ENCODE results near the gene UCHL5.

DNA sequence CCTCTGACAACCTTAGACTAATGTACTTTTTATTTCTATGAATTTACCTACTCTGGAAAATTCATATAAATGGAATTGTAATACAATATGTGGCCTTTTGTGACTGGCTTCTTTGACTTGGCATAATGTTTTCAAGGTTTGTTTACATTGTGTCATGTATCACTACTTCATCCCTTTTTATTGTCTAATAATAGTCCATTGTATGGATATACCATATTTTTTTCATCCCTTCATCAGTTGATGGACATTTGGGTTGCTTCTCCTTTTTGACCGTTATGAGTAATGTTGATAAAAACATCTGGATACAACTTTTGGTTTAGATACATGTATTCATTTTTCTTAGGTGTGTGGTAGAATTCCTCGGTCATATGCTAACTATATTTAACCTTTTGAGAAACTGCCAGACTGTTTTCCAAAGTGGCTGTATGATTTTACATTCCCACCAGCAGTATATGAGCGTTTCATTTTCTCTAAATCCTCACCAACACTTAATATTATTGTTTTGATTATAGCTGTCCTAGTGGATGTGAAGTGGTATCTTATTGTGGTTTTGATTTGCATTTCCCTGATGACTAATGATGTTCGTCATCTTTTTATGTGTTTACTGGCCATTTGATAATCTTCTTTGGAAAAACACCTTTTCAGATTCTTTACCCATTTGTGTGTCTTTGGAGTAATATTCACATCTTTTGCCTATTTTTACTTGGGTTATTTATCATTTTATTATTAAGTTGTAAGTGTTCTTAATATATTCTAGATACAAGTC lies 3.7 kb upstream of the UCHL5 start:
- TF ChIP-seq, protein P1, sequence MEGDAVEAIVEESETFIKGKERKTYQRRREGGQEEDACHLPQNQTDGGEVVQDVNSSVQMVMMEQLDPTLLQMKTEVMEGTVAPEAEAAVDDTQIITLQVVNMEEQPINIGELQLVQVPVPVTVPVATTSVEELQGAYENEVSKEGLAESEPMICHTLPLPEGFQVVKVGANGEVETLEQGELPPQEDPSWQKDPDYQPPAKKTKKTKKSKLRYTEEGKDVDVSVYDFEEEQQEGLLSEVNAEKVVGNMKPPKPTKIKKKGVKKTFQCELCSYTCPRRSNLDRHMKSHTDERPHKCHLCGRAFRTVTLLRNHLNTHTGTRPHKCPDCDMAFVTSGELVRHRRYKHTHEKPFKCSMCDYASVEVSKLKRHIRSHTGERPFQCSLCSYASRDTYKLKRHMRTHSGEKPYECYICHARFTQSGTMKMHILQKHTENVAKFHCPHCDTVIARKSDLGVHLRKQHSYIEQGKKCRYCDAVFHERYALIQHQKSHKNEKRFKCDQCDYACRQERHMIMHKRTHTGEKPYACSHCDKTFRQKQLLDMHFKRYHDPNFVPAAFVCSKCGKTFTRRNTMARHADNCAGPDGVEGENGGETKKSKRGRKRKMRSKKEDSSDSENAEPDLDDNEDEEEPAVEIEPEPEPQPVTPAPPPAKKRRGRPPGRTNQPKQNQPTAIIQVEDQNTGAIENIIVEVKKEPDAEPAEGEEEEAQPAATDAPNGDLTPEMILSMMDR (IDR thresholded peaks at IDR 0.05), result no peak
- TF ChIP-seq ZFX (IDR thresholded peaks at IDR 0.05; ENCODE audit: borderline replicate concordance), result no peak
